Stimulated activated CD4-positive, alpha-beta T cell treated with anti-CD3 and anti-CD28 coated beads, Interleukin-12 subunit alpha, Interleukin-12 subunit beta, amount 100 ng/mL, for 4 hours (primary cell): ENCODE measurements around the gene TRERF1.
"Not testable (repeated sequence)": the region's sequence is repeated elsewhere in the genome, so short reads cannot be mapped to it uniquely, and the experiment has no call there.

Experiments used
- DNase-seq: peaks from one replicate; pipeline ENCODE4 v3.0.0-alpha.2; 2020

The TRERF1 gene

GRCh38 chr6:42450477-42451332, 1.0 kb downstream of the TRERF1 start:
- no peak for DNase-seq

GRCh38 chr6:42449917-42450476, 1.7 kb downstream of the TRERF1 start:
- no peak for DNase-seq

GRCh38 chr6:42448927-42449659, 2.6 kb downstream of the TRERF1 start:
- no peak for DNase-seq

GRCh38 chr6:42448391-42448790, 3.3 kb downstream of the TRERF1 start:
- no peak for DNase-seq

- no peak for DNase-seq
Measured at GRCh38 chr6:42446996-42447395, 4.7 kb downstream of the TRERF1 start.

GRCh38 chr6:42446370-42446769, 5.4 kb downstream of the TRERF1 start:
- DNase-seq, result no peak

GRCh38 chr6:42445955-42446354, 5.8 kb downstream of the TRERF1 start:
- DNase-seq, result not testable (repeated sequence)

GRCh38 chr6:42443312-42444060, 8.2 kb downstream of the TRERF1 start:
- no peak for DNase-seq

GRCh38 chr6:42441697-42442081, 10.0 kb downstream of the TRERF1 start:
- no peak for DNase-seq

GRCh38 chr6:42440778-42441696, 10.7 kb downstream of the TRERF1 start:
- DNase-seq, result no peak

- DNase-seq, result no peak
Measured at GRCh38 chr6:42440027-42440426, 11.7 kb downstream of the TRERF1 start.

GRCh38 chr6:42436825-42437224, 14.9 kb downstream of the TRERF1 start:
- no peak for DNase-seq

- DNase-seq, result no peak
Measured at GRCh38 chr6:42434237-42434636, 17.5 kb downstream of the TRERF1 start.

GRCh38 chr6:42433409-42433808, 18.3 kb downstream of the TRERF1 start:
- DNase-seq, result no peak

GRCh38 chr6:42431877-42432276, 19.8 kb downstream of the TRERF1 start:
- DNase-seq, result no peak

GRCh38 chr6:42431356-42431755, 20.4 kb downstream of the TRERF1 start:
- DNase-seq, result no peak

- DNase-seq, result no peak
Measured at GRCh38 chr6:42429836-42430235, 21.9 kb downstream of the TRERF1 start.

- no peak for DNase-seq
Measured at GRCh38 chr6:42429042-42429585, 22.6 kb downstream of the TRERF1 start.

- DNase-seq, result peak; percentile 37
Measured at GRCh38 chr6:42428326-42429041, 23.2 kb downstream of the TRERF1 start.

GRCh38 chr6:42427871-42428270, 23.9 kb downstream of the TRERF1 start:
- no peak for DNase-seq

- DNase-seq, result no peak
Measured at GRCh38 chr6:42426191-42426590, 25.5 kb downstream of the TRERF1 start.
